ENCODE measurements around the gene FGD3.

Gene FGD3

GRCh38 chr9:93072383-93072795, 125.1 kb downstream of the FGD3 start:
- no peak for DNase-seq (ENCODE audit: low read depth)

DNA sequence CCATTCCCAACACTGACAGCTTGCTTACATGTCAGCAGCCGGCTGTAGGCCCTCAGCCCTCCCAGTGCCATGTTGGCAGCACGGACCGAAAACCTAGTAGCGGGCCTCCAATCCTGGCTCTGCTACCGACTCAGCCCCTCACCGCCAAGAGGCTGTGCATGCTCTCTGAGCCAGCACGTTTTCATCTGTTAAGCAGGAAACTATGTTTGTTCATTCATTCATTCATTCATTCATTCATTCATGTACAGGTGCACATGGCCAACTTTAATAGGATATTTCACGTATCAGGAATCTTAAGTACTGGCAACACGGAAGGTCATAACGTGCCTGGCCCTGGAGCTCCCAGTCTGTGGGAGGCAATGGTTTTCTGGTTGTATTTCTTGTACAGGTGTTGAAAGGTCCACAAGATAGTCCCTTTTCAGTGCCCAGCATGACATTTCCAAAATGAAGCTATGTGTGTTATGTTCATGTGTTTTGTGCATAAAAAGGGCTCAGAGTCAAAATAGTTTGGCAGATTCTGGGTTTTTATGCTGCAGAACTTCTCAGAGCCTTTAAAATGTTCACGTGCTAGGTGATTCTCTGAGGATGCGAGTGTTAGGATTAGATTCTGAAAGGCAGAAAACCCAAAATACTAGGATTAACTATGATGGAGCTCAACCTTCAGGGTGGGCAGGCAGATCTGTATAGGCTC, 128.9 kb downstream of the FGD3 start:
- no peak for DNase-seq (ENCODE audit: low read depth)

DNA sequence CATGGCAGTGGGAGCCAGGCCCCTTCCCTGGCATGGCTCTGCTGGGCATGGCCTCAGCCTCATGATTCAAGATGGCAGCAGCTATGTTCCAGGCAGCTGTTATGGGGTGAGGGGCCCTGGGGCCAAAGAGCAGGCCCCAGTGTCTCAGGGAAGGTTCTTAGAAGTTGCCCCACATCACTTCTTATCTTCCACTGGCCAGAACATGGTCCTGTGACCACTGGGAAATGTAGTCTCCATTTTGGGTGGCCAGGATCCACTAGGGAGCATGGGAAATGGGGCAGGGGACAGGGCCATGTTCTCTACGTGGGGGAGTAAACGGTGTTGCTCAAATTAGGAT, 129.4 kb downstream of the FGD3 start:
- DNase-seq (ENCODE audit: low read depth) = no peak

GRCh38 chr9:93077367-93077766, 130.0 kb downstream of the FGD3 start:
- DNase-seq (ENCODE audit: low read depth) = no peak

DNA sequence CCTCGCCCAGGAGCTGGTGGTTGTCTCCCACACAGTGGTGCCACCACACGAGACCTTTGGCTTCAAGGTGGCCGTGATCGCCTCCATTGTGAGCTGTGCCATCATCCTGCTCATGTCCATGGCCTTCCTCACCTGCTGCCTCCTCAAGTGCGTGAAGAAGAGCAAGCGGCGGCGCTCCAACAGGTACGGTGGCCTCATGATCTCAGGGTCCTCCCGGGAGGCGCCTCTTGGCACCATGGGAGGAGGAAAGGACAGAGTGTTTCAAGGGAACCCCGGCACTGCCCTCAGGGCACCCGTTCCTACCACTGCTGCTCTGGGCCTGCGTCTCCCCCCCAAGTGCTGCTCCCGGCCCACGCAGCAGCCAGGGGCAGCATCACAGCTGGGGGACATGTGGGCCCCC, 130.5 kb downstream of the FGD3 start:
- DNase-seq (ENCODE audit: low read depth) = no peak

- no peak for DNase-seq (ENCODE audit: low read depth)
Measured at GRCh38 chr9:93079371-93079770, 132.0 kb downstream of the FGD3 start.

DNA sequence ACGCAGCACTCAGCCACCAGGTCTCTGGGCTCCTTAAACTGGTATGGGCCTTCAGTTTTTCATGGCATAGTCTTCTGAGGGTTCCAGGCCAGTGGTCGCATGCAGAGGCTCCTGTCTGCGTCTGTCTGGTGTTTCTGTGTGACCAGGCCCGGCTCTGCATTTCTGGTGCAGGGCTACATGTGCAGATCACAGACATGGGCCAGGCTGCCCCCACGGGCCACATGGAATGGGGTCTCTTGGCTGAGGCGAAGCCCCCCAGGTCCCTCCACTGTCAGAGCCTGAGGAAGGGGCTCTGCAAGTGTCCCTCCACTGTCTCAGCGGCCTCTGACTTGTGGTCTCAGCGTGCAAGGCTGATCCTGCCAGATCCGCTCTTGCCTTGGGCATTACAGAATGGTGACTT, 133.1 kb downstream of the FGD3 start:
- no peak for DNase-seq (ENCODE audit: low read depth)

DNA sequence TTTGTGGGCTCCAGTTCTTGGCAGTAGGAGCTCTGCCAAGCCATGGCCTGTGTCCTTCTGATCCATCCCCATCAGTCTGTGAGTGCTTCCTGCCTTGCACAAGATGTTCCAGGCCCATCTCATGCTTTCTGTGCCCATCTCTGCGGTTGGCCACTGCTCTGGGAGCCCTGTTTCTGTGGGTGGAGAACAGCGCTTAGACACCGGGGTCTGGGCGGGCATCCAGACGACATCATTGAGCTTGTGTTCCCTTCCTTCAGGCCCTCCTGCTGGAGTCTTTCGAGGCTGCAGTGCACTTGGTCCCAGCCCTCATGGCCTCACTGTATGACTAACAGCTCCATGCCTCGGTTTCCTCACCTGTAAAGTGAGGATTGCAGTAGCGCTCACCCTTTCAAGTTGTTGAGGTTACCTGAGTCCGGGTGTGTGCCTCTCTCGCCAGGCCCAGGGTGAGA, 133.8 kb downstream of the FGD3 start:
- DNase-seq (ENCODE audit: low read depth) = no peak

- no peak for DNase-seq (ENCODE audit: low read depth)
Measured at GRCh38 chr9:93081931-93082330, 134.6 kb downstream of the FGD3 start.

GRCh38 chr9:93082841-93083411, 135.6 kb downstream of the FGD3 start:
- DNase-seq (ENCODE audit: low read depth) = no peak

GRCh38 chr9:93083592-93084470, 136.5 kb downstream of the FGD3 start:
- no peak for DNase-seq (ENCODE audit: low read depth)

DNA sequence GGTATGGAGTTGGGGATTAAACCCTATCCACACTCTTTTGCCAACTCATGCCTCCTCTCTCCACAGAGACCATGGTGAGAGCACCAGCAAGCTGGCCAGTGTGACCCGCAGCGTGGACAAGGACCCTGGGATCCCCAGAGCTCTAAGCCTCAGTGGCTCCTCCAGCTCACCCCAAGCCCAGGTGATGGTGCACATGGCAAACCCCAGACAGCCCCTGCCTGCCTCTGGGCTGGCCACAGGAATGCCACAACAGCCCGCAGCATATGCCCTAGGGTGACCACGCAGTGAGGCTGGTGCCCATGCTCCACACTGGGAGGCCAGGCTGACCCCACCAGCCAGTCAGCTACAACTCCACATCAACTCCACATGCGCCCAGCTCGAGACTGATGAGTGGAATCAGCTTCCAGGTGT, 137.2 kb downstream of the FGD3 start:
- no peak for DNase-seq (ENCODE audit: low read depth)

DNA sequence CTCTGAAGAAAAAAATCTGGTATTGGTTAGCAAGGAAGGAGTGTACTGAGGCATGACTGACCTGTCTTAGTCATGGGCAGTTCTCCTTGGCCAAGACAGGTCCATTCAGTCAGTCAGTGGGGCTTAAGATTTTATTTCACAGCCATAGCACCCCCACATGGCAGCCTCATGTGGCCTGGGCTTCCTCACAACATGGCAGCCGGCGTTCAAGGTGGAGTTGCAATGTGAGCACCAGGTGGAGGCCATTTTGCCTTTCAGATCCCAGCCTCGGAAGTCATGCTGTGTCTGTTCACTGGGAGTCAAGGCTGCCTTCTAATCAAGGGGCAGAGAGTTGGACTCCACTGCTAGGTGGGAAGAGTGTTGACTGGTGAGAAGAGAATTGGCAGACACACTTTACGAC, 138.4 kb downstream of the FGD3 start:
- no peak for DNase-seq (ENCODE audit: low read depth)
